Subcutaneous abdominal adipose tissue (tissue), 5 donors: ENCODE results near the gene KIF13A.
"Not testable (repeated sequence)": the region's sequence is repeated elsewhere in the genome, so short reads cannot be mapped to it uniquely, and the experiment has no call there.

Experiments
- H3K27ac ChIP-seq: one replicate; pipeline ENCODE4 v1.7.0; 2013; ENCODE audit warnings: low read depth, mild to moderate bottlenecking, inconsistent platforms, low read length, moderate library complexity
- H3K27me3 ChIP-seq, 5 donors: one replicate each; pipeline ENCODE4 v1.7.0; 2013; ENCODE audit warnings: low read length in 5 of 5, inconsistent platforms in 1 of 5; ENCODE audit not compliant: control insufficient read depth in 5 of 5, insufficient read depth in 4 of 5
- H3K36me3 ChIP-seq, 5 donors: one replicate each; pipeline ENCODE4 v1.7.0; 2013; ENCODE audit warnings: low read length in 5 of 5; ENCODE audit not compliant: control insufficient read depth in 5 of 5, insufficient read depth in 5 of 5
- H3K4me1 ChIP-seq, 5 donors: one replicate each; pipeline ENCODE4 v1.7.0; 2013; ENCODE audit warnings: low read length in 5 of 5, mild to moderate bottlenecking in 3 of 5, moderate library complexity in 1 of 5; ENCODE audit not compliant: control insufficient read depth in 5 of 5, insufficient read depth in 5 of 5
- H3K4me3 ChIP-seq, 5 donors: one replicate each; pipeline ENCODE4 v1.7.0; 2013; ENCODE audit warnings: low read length in 5 of 5, low read depth in 1 of 5
- H3K9ac ChIP-seq, 5 donors: one replicate each; pipeline ENCODE4 v1.7.0; 2013; ENCODE audit warnings: low read length in 5 of 5, mild to moderate bottlenecking in 4 of 5, moderate library complexity in 3 of 5
- H3K9me3 ChIP-seq, 5 donors: one replicate each; pipeline ENCODE4 v1.7.0; 2013; ENCODE audit warnings: low read length in 5 of 5; ENCODE audit not compliant: control insufficient read depth in 5 of 5
- donor health status: healthy.
- donor health status: healthy.
- donor health status: healthy.
- donor health status: healthy.
- donor health status: healthy.

Gene KIF13A

DNA sequence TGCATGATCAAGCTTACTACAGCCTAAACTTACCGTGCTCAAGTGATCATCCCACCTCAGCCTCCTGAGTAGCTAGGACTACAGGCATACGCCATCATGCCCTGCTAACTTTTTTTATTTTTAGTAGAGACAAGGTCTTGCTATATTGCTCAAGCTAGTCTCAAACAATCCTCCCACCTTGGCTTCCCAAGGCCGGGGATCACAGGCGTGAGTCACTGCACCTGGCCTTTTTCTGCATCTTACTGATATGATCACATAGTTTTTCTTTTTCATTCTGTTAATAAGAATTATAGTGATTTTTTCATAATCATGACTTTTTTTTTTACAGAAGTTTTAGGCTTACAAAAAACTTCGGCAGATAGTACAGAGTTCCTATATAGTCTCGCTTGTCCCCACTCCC lies 93.2 kb downstream of the KIF13A start:
- Histone ChIP-seq H3K4me1 (no peaks in the 10 kb centered on the region), H3K9me3 (peaks cover 10 to 19% (median 12%) of the 10 kb centered on the region in 5 donors), H3K36me3 (peaks cover 11 to 34% (median 26%) of the 10 kb centered on the region in 5 donors), H3K27me3 (no peaks in the 10 kb centered on the region), H3K4me3 (no peak overlapping the region), H3K9ac (no peak overlapping the region), H3K27ac (no peak overlapping the region)

DNA sequence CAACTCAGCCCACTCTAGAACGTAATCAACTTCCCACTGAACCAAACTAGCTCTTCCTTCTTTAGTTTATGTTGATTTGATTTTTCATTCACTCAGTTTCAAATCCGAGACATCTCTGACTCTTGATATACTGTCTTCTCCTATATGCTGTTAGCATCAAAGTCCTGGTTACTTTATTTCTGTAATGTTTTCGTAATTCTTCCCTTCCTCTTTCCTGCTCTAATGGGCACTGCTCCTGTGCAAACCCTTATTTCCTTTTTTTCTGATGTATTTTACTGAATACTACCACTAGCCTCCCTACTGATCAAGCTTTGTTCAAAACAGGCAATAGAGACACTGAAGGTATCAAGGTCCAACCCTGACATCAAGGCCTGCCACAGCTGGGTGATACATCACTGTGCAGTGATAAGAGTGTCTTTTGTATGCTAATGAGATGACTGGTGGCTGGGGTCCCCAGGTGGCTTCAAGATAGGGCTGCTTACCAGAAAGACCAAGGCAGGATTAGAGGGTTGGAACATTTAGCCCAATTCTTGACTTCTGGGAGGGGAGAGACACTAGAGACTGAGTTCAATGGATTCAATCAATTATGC lies 95.2 kb downstream of the KIF13A start:
- no peak overlapping the region for H3K27ac ChIP-seq
- H3K4me3 ChIP-seq, result no peak overlapping the region
- no peaks in the 10 kb centered on the region for H3K27me3 ChIP-seq
- H3K9me3 ChIP-seq, result peaks cover 10 to 19% (median 12%) of the 10 kb centered on the region in 5 donors
- peaks cover 11 to 30% (median 23%) of the 10 kb centered on the region in 5 donors for H3K36me3 ChIP-seq
- peaks cover 0 to under 1% (median 0%) of the 10 kb centered on the region in 5 donors for H3K4me1 ChIP-seq
- H3K9ac ChIP-seq, result no peak overlapping the region

DNA sequence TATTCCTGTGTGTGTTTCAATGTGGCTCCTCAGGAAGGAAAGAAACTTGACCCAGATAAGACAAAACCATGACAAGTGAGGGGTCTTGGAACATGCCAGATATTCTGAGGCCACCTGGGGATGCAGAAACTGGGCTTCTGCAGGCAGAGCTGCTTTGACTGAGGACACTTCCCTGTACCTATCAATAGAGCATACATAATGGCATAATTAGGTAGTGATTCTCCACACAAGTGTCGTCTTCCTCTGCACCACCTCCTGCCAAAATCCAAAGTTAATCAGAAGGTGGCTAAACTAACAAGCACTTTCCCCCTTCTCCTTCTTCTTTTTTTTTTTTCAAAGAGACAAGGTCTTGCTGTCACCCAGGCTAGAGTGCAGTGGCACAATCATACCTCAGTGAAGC lies 97.1 kb downstream of the KIF13A start:
- Histone ChIP-seq H3K36me3 (peaks cover 8 to 18% (median 9%) of the 10 kb centered on the region in 5 donors), H3K9ac (no peak overlapping the region), H3K4me1 (peaks cover 0 to 16% (median 4%) of the 10 kb centered on the region in 5 donors), H3K4me3 (no peak overlapping the region), H3K27ac (no peak overlapping the region), H3K9me3 (peaks cover 7 to 13% (median 9%) of the 10 kb centered on the region in 5 donors), H3K27me3 (no peaks in the 10 kb centered on the region)

DNA sequence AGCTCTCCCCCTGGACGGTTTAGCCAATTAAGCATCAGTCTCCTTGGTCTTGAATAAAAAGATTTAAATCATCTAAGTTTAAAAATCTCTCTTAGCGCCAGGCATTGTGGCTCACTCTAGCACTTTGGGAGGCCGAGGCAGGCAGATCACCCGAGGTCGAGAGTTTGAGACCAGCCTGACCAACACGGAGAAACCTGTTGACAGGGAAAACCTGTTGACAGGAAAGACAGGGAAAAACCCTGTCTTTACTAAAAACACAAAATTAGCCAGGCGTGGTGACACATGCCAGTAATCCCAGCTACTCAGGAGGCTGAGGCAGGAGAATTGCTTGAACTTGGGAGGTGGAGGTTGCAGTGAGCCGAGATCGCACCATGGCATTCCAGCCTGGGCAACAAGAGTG lies 97.7 kb downstream of the KIF13A start:
- H3K4me3 ChIP-seq, H3K27ac ChIP-seq, H3K27me3 ChIP-seq, H3K9ac ChIP-seq, H3K9me3 ChIP-seq: not testable (repeated sequence)
- H3K4me1 ChIP-seq, result peaks cover under 1 to 20% (median 10%) of the 10 kb centered on the region in 5 donors
- peaks cover 4 to 15% (median 8%) of the 10 kb centered on the region in 5 donors for H3K36me3 ChIP-seq

DNA sequence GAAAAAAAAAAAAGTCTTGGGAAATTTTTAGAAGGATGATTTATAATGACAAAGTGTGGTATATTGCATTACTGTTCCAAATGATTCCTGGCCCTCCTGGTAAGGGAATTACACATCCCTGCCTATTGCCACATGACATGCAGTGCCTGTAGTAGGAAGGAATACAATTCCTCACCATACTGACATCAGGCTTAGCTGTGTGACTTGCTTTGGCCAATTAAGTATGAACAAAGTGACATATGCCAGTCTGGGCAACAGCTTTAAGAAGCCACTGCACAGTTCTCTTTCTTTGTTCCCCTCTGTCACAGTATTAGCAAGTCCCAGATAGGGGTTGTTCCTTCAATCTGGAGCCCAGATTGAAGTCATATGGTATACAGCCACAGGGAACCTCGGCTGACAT lies 100.5 kb downstream of the KIF13A start:
- no peak overlapping the region for H3K27ac ChIP-seq
- H3K4me3 ChIP-seq, result no peak overlapping the region
- peaks cover 3 to 31% (median 15%) of the 10 kb centered on the region in 5 donors for H3K4me1 ChIP-seq
- no peaks in the 10 kb centered on the region for H3K27me3 ChIP-seq
- H3K9me3 ChIP-seq, result no peaks in the 10 kb centered on the region
- H3K9ac ChIP-seq, result no peak overlapping the region
- H3K36me3 ChIP-seq, result peaks cover 0 to 2% (median 0%) of the 10 kb centered on the region in 5 donors

DNA sequence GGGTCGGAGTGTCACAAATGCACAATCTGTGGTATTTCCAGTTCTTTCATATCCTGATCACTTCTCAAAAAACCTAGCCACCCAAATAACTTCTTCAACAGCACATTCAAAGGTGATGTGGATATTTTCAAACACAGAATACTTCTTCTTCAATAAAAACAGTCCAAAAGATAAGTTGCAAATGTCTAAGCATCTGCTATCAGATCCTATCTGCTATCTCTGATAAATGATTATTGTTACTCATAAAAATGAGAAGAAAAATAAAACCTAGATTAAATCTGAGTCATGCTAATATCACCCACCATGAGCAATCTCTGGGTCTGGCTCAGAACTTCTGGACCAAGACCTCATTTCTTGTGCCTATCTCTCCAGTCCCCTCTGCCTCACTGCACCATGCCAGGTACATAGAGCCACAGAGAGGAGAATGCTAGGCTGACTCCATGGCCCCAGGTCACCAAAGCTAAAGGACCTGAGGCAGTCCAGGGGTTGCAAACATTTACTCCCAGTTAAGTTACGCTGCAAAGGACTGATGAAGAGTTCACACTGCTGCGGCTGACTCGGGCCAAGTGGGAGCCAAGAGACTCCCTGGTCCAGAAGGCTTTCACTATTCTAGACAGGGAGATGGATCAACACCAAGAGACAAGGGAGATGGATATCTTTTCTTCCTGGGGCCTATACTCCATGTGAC lies 101.4 kb downstream of the KIF13A start:
- Histone ChIP-seq H3K9me3 (no peaks in the 10 kb centered on the region), H3K4me3 (no peak overlapping the region), H3K27ac (peak overlapping the region; percentile 43), H3K4me1 (peaks cover 3 to 31% (median 15%) of the 10 kb centered on the region in 5 donors), H3K27me3 (no peaks in the 10 kb centered on the region), H3K36me3 (no peaks in the 10 kb centered on the region), H3K9ac (no peak overlapping the region)

DNA sequence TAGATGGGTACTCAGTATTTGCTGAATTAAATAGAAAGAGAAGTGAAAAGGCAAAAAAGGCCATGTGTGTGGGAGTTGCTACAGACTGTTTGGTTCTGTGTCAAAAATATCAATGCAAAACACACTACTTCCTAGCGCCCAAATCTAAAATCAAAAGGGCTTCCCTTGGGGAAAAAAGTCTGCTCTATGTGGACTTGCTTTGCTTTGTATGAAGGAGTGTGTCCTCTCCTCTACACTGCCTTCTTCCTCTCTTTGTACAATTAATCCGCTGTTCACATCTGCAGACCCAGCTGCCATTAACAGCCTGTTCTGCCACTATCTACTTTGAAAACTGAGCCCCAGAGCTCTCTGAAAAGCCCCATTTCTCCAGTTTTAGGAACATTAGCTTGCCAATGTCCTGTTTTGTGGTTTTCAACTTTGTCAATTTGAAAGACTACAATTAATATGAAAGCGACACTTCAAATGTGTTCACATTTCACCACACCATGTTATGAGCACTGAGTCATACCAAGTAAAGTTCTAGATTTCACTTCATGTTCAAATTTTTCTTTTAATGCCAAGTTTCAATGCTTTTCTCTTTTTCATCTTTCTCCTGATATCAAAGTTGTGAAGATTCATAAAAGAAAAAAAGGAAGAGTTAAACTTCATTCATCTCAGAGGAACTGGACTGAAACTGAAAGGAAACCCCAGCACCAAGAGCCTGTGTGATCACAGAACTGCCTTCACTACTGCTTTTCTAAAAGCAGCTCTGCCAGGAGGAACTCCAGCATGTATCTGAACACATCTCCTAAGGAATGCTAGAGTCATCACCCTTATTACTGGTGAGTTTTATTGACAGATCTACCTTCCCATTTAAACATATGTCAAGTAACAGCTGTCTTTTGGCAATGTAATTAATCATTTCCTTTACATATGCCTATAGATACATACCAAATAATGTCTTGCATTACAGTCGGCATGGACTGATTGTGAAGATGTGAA lies 102.6 kb downstream of the KIF13A start:
- Histone ChIP-seq H3K4me1 (peaks cover 3 to 31% (median 15%) of the 10 kb centered on the region in 5 donors), H3K27ac (peak overlapping the region; percentile 34), H3K27me3 (no peaks in the 10 kb centered on the region), H3K36me3 (no peaks in the 10 kb centered on the region), H3K4me3 (no peak overlapping the region), H3K9me3 (no peaks in the 10 kb centered on the region), H3K9ac (no peak overlapping the region)

DNA sequence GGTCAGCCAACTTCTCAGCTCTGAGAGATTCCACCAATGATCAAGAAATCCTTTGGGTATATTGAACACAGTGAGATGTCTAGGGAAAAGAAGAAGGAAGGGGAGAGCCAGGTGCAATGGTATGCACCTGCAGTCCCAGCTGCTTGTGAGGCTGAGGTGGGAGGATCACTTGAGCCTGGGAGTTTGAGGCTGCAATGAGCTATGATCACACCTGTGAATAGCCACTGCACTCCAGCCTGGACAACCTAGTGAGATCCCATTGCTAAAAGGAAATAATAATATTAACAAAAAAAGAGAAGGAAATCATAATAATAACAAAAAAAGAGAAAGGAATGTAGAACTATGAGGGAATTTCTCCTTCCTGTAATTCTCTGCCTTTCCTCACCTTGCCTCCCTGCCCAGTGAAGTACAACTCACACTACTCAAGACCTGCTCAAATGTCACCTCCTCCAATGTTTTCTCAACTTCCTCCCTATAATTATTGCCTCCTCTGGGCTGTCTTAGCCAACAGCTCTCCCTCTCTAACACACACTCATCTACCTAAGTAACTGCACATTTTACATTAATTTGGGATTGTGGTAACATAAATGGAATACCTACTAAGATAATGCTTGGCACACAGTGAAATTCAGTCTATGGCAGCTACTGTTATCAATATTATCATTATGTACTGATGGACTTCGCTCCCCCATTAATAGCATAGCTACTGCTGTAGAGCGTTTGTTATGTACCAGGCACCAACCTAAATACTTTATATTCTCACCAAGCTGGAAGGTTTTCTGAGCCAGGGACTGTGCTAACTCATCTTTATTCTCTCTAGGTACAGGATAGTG lies 103.6 kb downstream of the KIF13A start:
- Histone ChIP-seq H3K27me3 (no peaks in the 10 kb centered on the region), H3K27ac (no peak overlapping the region), H3K9ac (no peak overlapping the region), H3K4me1 (peaks cover 3 to 36% (median 15%) of the 10 kb centered on the region in 5 donors), H3K4me3 (no peak overlapping the region), H3K36me3 (no peaks in the 10 kb centered on the region), H3K9me3 (no peaks in the 10 kb centered on the region)

DNA sequence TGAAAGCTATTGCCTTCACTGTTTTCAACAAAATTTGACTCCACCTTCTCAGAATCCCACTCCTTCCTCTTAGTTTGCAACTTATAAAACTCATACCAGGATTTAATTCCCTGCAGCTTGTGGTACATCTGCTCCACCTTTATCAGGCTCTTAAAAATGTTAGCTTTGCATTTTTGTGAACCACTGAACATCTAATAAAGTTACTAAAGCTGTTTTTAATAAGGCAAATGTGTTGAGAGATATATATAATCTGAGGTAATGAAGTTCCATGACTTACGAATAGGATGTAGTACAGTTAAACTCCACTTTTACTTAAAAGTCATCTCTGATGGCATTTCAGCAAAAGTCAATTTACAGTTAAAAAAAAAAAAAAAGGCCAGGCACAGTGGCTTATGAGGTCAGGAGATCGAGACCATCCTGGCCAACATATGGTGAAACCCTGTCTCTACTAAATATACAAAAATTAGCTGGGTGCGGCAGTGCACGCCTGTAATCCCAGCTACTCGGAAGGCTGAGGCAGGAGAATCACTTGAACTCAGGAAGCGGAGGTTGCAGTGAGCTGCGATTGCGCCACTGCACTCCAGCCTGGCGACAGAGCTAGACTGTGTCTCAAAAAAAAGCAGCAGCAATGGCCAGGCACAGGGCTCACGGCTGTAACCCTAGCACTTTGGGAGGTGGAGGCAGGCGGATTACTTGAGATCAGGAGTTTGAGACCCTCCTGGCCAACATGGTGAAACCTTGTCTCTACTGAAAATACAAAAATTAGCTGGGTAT lies 106.2 kb downstream of the KIF13A start:
- H3K4me3 ChIP-seq, result no peak overlapping the region
- H3K9ac ChIP-seq, result no peak overlapping the region
- no peaks in the 10 kb centered on the region for H3K36me3 ChIP-seq
- H3K27me3 ChIP-seq, result no peaks in the 10 kb centered on the region
- peaks cover 0 to 40% (median 23%) of the 10 kb centered on the region in 5 donors for H3K4me1 ChIP-seq
- H3K9me3 ChIP-seq, result no peaks in the 10 kb centered on the region
- H3K27ac ChIP-seq, result no peak overlapping the region
